Measurements from ENCODE around the gene KRT26. TPM values are rescaled to one million over a fixed set of nuclear protein-coding genes. Genes with fewer than 3 reads are reported as not detected.

Gene KRT26
- total and polyA plus RNA-seq, 2 of the 8 experiments (the other 6 are each of a cell fraction or from before 2014, with no cell fraction given): not detected

DNA sequence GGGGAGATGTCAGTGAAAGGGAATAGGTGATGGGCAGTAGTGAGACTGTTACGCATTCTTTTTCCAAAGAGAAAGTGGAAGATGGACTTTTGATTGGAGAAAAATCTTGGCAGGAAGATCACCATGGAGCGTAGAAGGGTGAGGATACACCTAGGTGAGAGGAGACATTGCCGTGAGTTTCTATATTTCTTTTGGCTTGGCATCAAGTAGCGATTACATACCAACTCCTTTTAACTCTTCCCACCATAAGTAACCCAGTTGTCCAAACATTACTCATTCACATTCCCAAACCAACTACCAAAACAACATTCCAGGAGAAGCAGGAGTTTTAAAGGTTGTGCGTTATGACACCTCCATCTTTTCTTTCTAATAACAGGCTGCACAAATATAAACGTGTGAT lies 38.5 kb upstream of the KRT26 start:
- Histone ChIP-seq H3K27ac (ENCODE audit: low read depth, low read length) (no peak overlapping the region), H2AFZ (ENCODE audit: low read length) (no peak overlapping the region), H4K5ac (ENCODE audit: insufficient read length, low read depth, low read length) (no peak overlapping the region), H3K79me2 (ENCODE audit: control insufficient read depth in 1 of 2, insufficient read depth in 2 of 2, low read length in 2 of 2) (no peaks in the 10 kb centered on the region), H2BK20ac (ENCODE audit: low read length) (no peak overlapping the region), H3K14ac (ENCODE audit: insufficient read length) (no peak overlapping the region), H3K4me2 (ENCODE audit: insufficient read depth in 1 of 2, low read depth in 2 of 2, low read length in 2 of 2) (no peak overlapping the region), H3K4ac (replicated peaks; ENCODE audit: insufficient read length, low read depth, low read length) (no peak overlapping the region), H4K8ac (ENCODE audit: extremely low read depth, insufficient read depth, low read length) (no peak overlapping the region), H3K4me1 (replicated peaks in 1 of 4; ENCODE audit: control insufficient read depth in 3 of 4, insufficient read depth in 4 of 4, low read length in 3 of 4) (no peaks in the 10 kb centered on the region), H3K23ac (ENCODE audit: insufficient read length) (no peak overlapping the region), H2BK120ac (replicated peaks; ENCODE audit: low read depth, low read length) (no peak overlapping the region), H4K91ac (replicated peaks; ENCODE audit: insufficient read length, low read length) (no peak overlapping the region), H3K9me3 (ENCODE audit: insufficient read depth in 2 of 2, low read depth in 1 of 2, low read length in 1 of 2) (no peaks in the 10 kb centered on the region), H3K56ac (replicated peaks; ENCODE audit: insufficient read length, low read depth, low read length) (no peak overlapping the region), H2BK5ac (ENCODE audit: low read depth, low read length) (no peak overlapping the region), H3K27me3 (replicated peaks in 1 of 4; ENCODE audit: control insufficient read depth in 3 of 4, extremely low read depth in 1 of 4, insufficient read depth in 3 of 4, low read length in 3 of 4) (no peaks in the 10 kb centered on the region; a peak in 2 of 7 replicates), H2BK15ac (ENCODE audit: low read length) (no peak overlapping the region), H3K4me3 (ENCODE audit: extremely low read depth in 1 of 4, insufficient read depth in 2 of 4, low read depth in 3 of 4, low read length in 4 of 4) (no peak overlapping the region), H4K20me1 (replicated peaks in 1 of 2; ENCODE audit: control insufficient read depth in 1 of 2, insufficient read depth in 2 of 2, low read length in 2 of 2) (no peaks in the 10 kb centered on the region), H2AK5ac (ENCODE audit: low read depth, low read length) (no peak overlapping the region), H2BK12ac (ENCODE audit: low read depth, low read length) (no peak overlapping the region), H3K36me3 (ENCODE audit: control insufficient read depth in 2 of 4, insufficient read depth in 4 of 4, low read length in 3 of 4) (no peaks in the 10 kb centered on the region), H3K9ac (replicated peaks in 1 of 4; ENCODE audit: extremely low read depth in 1 of 4, low read depth in 3 of 4, low read length in 3 of 4) (no peak overlapping the region), H3K18ac (ENCODE audit: extremely low read depth, low read length) (no peak overlapping the region), H3K79me1 (ENCODE audit: low read depth, low read length) (no peaks in the 10 kb centered on the region), H3K23me2 (ENCODE audit: low read depth, low read length) (no peaks in the 10 kb centered on the region)
- ChIA-PET CTCF (ENCODE audit: partially characterized antibody) (interaction anchor here (1.5 kb wide), 1 partner anchor 738 kb away, joined by 4 read pairs; no protein-coding TSS in a partner anchor), POLR2A (ENCODE audit: partially characterized antibody) (no interaction called here)
- DNase-seq (ENCODE audit: low read depth in 1 of 2, low spot score in 2 of 2): no peak
- no peak for FAIRE-seq
- WGBS, 2 experiments (ENCODE audit: extremely low coverage in 1 of 2, insufficient coverage in 1 of 2, insufficient read length in 1 of 2, insufficient replicate concordance in 2 of 2, low coverage in 1 of 2, low lambda C conversion rate in 2 of 2, missing lambda C conversion rate in 1 of 2): 80% methylated on average over 6 of the region's 6 CpGs; no CpG with 5 or more reads in 1 of the 2 experiments
- TF ChIP-seq YY1 (IDR thresholded peaks at IDR 0.05; ENCODE audit: low read depth, low read length) (no peak), HDAC6 (IDR thresholded peaks at IDR 0.05; ENCODE audit: low read depth, low read length) (no peak), RBBP5 (IDR thresholded peaks at IDR 0.05; ENCODE audit: borderline replicate concordance, low read depth, low read length) (no peak), PHF8 (conservative IDR thresholded peaks at IDR 0.05; ENCODE audit: low read depth, low read length) (no peak), KDM1A (IDR thresholded peaks at IDR 0.05; ENCODE audit: borderline replicate concordance, low read length) (no peak), GTF2F1 (IDR thresholded peaks at IDR 0.05; ENCODE audit: borderline replicate concordance, low read depth, low read length) (no peak), CHD2 (IDR thresholded peaks at IDR 0.05; ENCODE audit: low read length) (no peak), SIX5 (IDR thresholded peaks at IDR 0.05; ENCODE audit: low read depth, low read length) (no peak), KDM5A (IDR thresholded peaks at IDR 0.05; ENCODE audit: low read length) (no peak)
